D721Med (cell line): ENCODE measurements around the gene CSNK1D.
"Not testable (repeated sequence)": the region's sequence is repeated elsewhere in the genome, so short reads cannot be mapped to it uniquely, and the experiment has no call there.

ENCODE experiments used
- DNase-seq: peaks from one replicate; pipeline ENCODE4 v3.0.0; 2011; ENCODE audit warnings: low spot score; ENCODE audit not compliant: insufficient read length
- FAIRE-seq: peaks from 2 replicates; lab custom pipeline; 2011; peaks lifted over from hg19 to GRCh38; lab: Jason Lieb, UNC
- CTCF ChIP-seq: IDR thresholded peaks from 2 replicates; pipeline ENCODE4 v1.5.1; 2012; ENCODE audit warnings: mild to moderate bottlenecking, control low read depth; ENCODE audit not compliant: insufficient read depth; ENCODE audit errors: missing control alignments

The CSNK1D gene

DNA sequence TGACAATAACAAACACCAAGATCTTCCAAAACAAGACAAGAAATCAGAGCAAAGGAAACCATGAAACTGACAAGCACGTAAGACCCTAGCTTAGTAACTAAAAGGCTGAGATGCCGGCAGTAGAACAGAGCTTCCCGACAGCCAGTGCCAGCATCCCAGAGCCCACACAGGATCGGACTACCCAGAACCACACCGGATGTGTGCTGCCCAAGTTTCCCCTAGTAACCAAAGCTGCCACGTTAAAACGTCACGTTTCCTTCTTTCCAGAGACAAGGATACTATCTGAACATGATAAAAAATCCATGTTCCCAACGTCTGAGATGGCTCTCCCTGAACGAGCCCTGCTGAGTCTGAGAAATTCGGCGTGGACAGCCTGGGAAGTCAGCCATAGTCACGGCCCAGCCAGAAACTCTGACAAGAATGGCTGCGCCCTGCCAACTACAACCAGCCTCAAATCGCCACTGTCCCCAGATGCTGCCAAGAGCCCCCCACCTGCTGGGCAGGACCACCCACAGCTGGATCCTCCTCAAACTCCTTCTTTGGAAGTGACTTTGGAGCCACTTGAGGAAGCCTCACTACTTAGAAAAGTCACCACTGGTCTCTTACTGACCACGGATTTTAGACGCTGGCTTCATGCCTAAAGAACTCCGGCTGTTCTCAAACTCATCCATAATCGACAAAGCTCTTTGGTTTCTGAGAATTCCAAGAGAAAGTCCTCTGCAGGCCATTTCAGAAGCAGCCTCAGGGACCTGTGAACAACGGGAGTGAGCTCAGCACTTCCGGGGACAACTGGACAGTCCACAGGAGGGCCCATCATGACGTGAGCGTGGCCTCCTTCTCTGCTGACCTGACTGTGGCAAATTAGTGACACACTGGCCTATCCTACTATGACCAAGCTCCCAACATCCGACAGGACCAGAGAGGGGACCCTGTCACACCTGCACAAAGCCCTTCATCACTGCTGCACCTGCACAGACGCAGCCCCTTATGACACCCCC is 77.5 kb downstream of the CSNK1D start:
- FAIRE-seq: no peak
- no peak for DNase-seq
- no peak for TF ChIP-seq CTCF

GRCh38 chr17:82194765-82195164 is 78.7 kb downstream of the CSNK1D start:
- no peak for FAIRE-seq
- TF ChIP-seq CTCF: no peak
- no peak for DNase-seq

GRCh38 chr17:82193520-82194220 is 79.8 kb downstream of the CSNK1D start:
- FAIRE-seq: peak; percentile 6
- DNase-seq: no peak
- no peak for TF ChIP-seq CTCF

GRCh38 chr17:82193050-82193449 is 80.5 kb downstream of the CSNK1D start:
- FAIRE-seq, DNase-seq: not testable (repeated sequence)
